Transverse colon (tissue), 4 donors: Measurements from ENCODE around the gene CCNL2. TPM values are rescaled to one million over a fixed set of nuclear protein-coding genes. Genes with fewer than 3 reads are reported as not detected.

ENCODE experiments used
- DNase-seq: peaks from one replicate; pipeline ENCODE4 v3.0.0-alpha.2; 2019
- H3K27ac ChIP-seq, 4 donors: fragments of 200-600 bp; sonication (generic); 2 replicates each; pipeline ENCODE4 v1.5.1; 2016 to 2018; ENCODE audit warnings: inconsistent platforms in 4 of 4
- H3K27me3 ChIP-seq: fragments of 200-600 bp; sonication (generic); 2 replicates; pipeline ENCODE4 v1.5.1; 2017; ENCODE audit warnings: inconsistent platforms
- H3K36me3 ChIP-seq, 4 donors: fragments of 200-600 bp; sonication (generic); 2 replicates each; pipeline ENCODE4 v1.5.1; 2017 to 2019; ENCODE audit warnings: inconsistent platforms in 4 of 4
- H3K4me1 ChIP-seq, 4 donors: fragments of 200-600 bp; sonication (generic); 2 replicates each; pipeline ENCODE4 v1.5.1; 2017 to 2020; ENCODE audit warnings: inconsistent platforms in 4 of 4
- H3K4me3 ChIP-seq, 4 donors: fragments of 200-600 bp; sonication (generic); 1 replicate in 1 of 4; 2 replicates in 3 of 4; pipeline versions ENCODE4 v1.5.1 to v1.6.1; 2017 to 2019; ENCODE audit warnings: inconsistent platforms in 4 of 4
- H3K9me3 ChIP-seq, 2 donors: fragments of 200-600 bp; sonication (generic); 2 replicates each; pipeline ENCODE4 v1.5.1; 2017 to 2019; ENCODE audit warnings: inconsistent platforms in 2 of 2
- EP300 ChIP-seq: sonication (generic); formaldehyde crosslinking; IDR thresholded peaks from one replicate; pipeline ENCODE4 v1.6.1; 2017; ENCODE audit warnings: antibody characterized with exemption, low read depth
- POLR2A ChIP-seq: fragments of 450-650 bp; IDR thresholded peaks from one replicate; pipeline ENCODE4 v1.6.1; 2016; ENCODE audit warnings: antibody characterized with exemption, mild to moderate bottlenecking, moderate library complexity
- POLR2AphosphoS5 ChIP-seq, 3 donors: sonication (generic); formaldehyde crosslinking; IDR thresholded peaks; one replicate each; pipeline ENCODE4 v1.6.1; 2016; ENCODE audit warnings: antibody characterized with exemption in 3 of 3
- WGBS, 2 donors: methylation state at CpG; one replicate each; pipeline ENCODE4 v1.1.5; 2018; ENCODE audit warnings: low coverage in 1 of 2; 5-methylcytosine and 5-hydroxymethylcytosine counted together
- in situ Hi-C, 4 donors: fragments of 200-750 bp; cut with MboI; loops; one replicate each; pipeline versions ENCODE4 v1.15.0 to v1.15.1; 2017; ENCODE audit warnings: low sequenced_read_pairs in 3 of 4, low pct_ligation_motif_present in 1 of 4, low pct_unique_long_range_greater_than_20kb in 1 of 4
- intact Hi-C: fragments of 100-400 bp; cut with DNase I; formaldehyde crosslinking; loops from one replicate; pipeline ENCODE4 v1.15.1; 2023; ENCODE audit warnings: low total_unique reads
- total RNA-seq, 4 donors: library from RNA; depleted of rRNA; stranded (reverse); fragments of >200 nt; gene quantifications; one replicate each; pipeline ENCODE4 v1.1.0, GENCODE V29; 2016
- TF ChIP-seq, protein P1 (sequence below), 5 experiments: fragments of 200-600 bp in 3 of 5; fragments of 450-650 bp in 2 of 5; sonication (generic) in 3 of 5; IDR thresholded peaks; 1 replicate in 2 of 5; 2 replicates in 3 of 5; pipeline ENCODE4 v1.5.1; 2016 to 2017; ENCODE audit warnings: antibody characterized with exemption in 5 of 5, inconsistent platforms in 3 of 5, mild to moderate bottlenecking in 2 of 5, moderate library complexity in 1 of 5

Gene CCNL2
- total RNA-seq, 4 donors from 2014 or later: 169 to 657 (median 349) TPM

GRCh38 chr1:1366699-1367066, 32.5 kb downstream of the CCNL2 start:
- no peaks in the 10 kb centered on the region for H3K36me3 ChIP-seq
- peaks cover 1 to 9% (median 4%) of the 10 kb centered on the region in 4 donors for H3K4me1 ChIP-seq
- DNase-seq: no peak
- in situ Hi-C loops (no loop called here), intact Hi-C loops (no loop called here)
- H3K27ac ChIP-seq: no peak overlapping the region
- TF ChIP-seq, protein P1, sequence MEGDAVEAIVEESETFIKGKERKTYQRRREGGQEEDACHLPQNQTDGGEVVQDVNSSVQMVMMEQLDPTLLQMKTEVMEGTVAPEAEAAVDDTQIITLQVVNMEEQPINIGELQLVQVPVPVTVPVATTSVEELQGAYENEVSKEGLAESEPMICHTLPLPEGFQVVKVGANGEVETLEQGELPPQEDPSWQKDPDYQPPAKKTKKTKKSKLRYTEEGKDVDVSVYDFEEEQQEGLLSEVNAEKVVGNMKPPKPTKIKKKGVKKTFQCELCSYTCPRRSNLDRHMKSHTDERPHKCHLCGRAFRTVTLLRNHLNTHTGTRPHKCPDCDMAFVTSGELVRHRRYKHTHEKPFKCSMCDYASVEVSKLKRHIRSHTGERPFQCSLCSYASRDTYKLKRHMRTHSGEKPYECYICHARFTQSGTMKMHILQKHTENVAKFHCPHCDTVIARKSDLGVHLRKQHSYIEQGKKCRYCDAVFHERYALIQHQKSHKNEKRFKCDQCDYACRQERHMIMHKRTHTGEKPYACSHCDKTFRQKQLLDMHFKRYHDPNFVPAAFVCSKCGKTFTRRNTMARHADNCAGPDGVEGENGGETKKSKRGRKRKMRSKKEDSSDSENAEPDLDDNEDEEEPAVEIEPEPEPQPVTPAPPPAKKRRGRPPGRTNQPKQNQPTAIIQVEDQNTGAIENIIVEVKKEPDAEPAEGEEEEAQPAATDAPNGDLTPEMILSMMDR (IDR thresholded peaks at IDR 0.05): no peak
- TF ChIP-seq POLR2AphosphoS5 (IDR thresholded peaks at IDR 0.05) (no peak), EP300 (no peak)
- 88 to 93% methylated on average over 3 of the region's 3 CpGs for WGBS, 2 donors
- no peaks in the 10 kb centered on the region for H3K9me3 ChIP-seq
- no peaks in the 10 kb centered on the region for H3K27me3 ChIP-seq
- H3K4me3 ChIP-seq: no peak overlapping the region

DNA sequence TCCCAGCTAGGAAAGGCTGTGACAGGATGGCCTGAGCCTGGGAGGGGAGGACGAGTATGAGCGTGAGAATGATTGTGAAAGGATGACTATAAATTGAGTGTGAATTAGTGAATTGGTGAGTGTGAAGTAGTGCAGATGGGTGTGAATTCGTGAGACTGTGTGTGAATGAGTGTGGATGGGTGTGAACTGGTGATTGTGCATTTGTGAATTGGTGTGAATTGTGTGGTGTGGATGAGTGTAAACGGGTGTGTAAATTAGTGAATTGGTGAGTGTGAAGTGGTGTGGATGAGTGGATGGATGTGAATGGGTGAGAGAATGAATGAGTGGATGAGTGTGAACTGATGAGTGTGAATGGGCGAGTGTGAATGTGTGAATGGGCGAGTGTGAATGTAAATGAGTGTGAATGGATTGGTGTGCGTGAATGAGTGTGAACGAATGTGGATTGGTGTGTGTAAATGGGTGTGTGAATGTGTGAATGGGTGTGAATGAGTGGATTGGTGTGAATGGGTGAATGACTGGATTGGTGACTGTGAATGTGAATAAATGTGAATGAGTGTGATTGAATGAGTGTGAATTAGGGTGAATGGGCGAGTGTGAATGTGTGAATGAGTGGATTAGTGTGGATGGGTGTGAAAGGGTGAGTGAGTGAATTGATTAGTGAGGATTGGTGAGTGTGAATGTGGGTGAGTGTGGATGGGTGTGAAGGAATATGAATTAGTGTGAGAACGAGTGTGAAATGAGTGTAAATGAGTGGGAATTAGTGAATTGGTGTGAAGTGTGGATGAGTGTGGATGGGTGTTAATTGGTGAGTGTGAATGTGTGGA, 33.0 kb downstream of the CCNL2 start:
- peaks cover 0 to 12% (median 0%) of the 10 kb centered on the region in 4 donors for H3K4me1 ChIP-seq
- no peaks in the 10 kb centered on the region for H3K9me3 ChIP-seq
- H3K27ac ChIP-seq: no peak overlapping the region
- TF ChIP-seq, protein P1 (IDR thresholded peaks at IDR 0.05): no peak
- no peak for TF ChIP-seq EP300
- no peak for TF ChIP-seq POLR2A
- TF ChIP-seq POLR2AphosphoS5 (IDR thresholded peaks at IDR 0.05): no peak
- WGBS, 2 donors: 80 to 81% methylated on average over 10 of the region's 10 CpGs
- in situ Hi-C loops (no loop called here), intact Hi-C loops (no loop called here)
- no peak for DNase-seq
- H3K4me3 ChIP-seq: no peak overlapping the region
- no peaks in the 10 kb centered on the region for H3K27me3 ChIP-seq
- no peaks in the 10 kb centered on the region for H3K36me3 ChIP-seq

GRCh38 chr1:1364266-1364665, 34.9 kb downstream of the CCNL2 start:
- TF ChIP-seq POLR2AphosphoS5 (IDR thresholded peaks at IDR 0.05) (no peak), EP300 (no peak), POLR2A (no peak)
- TF ChIP-seq, protein P1 (IDR thresholded peaks at IDR 0.05): no peak
- in situ Hi-C loops: no loop called here
- Histone ChIP-seq H3K4me3 (no peak overlapping the region), H3K36me3 (no peaks in the 10 kb centered on the region), H3K27ac (no peak overlapping the region), H3K27me3 (peaks cover 10% of the 10 kb centered on the region), H3K9me3 (no peaks in the 10 kb centered on the region), H3K4me1 (peaks cover 0 to 29% (median 2%) of the 10 kb centered on the region in 4 donors)
- no peak for DNase-seq
- intact Hi-C loops: no loop called here
- 66 to 79% methylated on average over 4 to 14 of the region's 14 CpGs for WGBS, 2 donors

DNA sequence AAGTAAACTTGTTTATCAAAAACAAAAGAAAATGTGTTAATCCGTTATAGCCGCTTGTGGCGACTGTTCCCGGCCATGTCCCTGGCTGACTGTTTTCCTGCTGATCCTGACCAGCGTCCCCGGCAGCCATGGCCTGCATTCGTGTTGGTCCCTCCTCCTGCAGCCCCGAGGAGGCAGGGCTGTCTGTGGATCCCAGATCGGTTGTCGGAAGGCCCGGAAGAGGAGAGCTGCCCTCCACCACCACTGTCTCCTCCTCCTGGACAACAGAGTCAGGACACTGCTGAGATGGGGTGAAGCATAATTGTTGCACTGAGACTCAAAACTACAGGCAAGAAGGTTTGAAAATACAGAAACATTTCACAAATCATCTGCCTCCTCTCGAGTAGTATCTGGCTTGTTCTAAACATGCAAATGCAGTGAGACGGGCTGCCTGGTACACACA, 37.1 kb downstream of the CCNL2 start:
- peak; percentile 20 for DNase-seq
- WGBS, 2 donors: 26% methylated on average over 13 of the region's 13 CpGs; no CpG with 5 or more reads in 1 of the 2 donors
- intact Hi-C loops (no loop called here), in situ Hi-C loops (no loop called here)
- no peaks in the 10 kb centered on the region for H3K9me3 ChIP-seq
- peaks cover 4 to 39% (median 9%) of the 10 kb centered on the region in 4 donors for H3K4me1 ChIP-seq
- H3K27ac ChIP-seq: peak overlapping the region; percentile 86 to 92 (median 89)
- TF ChIP-seq, protein P1 (IDR thresholded peaks at IDR 0.05): no peak
- TF ChIP-seq POLR2AphosphoS5 (IDR thresholded peaks at IDR 0.05) (no peak), POLR2A (no peak), EP300 (no peak)
- no peaks in the 10 kb centered on the region for H3K36me3 ChIP-seq
- H3K27me3 ChIP-seq: peaks cover 32% of the 10 kb centered on the region
- H3K4me3 ChIP-seq: no peak overlapping the region
